Activated CD8-positive, alpha-beta memory T cell treated with anti-CD3 and anti-CD28 coated beads, Interleukin-2, amount 50 U/mL, for 1 hour (primary cell): ENCODE data around the gene BLACAT1.

Experiments
- DNase-seq: peaks from one replicate; pipeline ENCODE4 v3.0.0-alpha.2; 2020; ENCODE audit errors: extremely low read depth

The BLACAT1 gene

GRCh38 chr1:205455581-205456382 lies at the start of gene BLACAT1:
BLACAT1 (minus strand) TSS chr1:205456045.
- DNase-seq: no peak

GRCh38 chr1:205505076-205505729 lies 49.4 kb upstream of the BLACAT1 start:
- no peak for DNase-seq

- no peak for DNase-seq
Measured at GRCh38 chr1:205504311-205505075, 48.6 kb upstream of the BLACAT1 start, which contains the start of gene CDK18. CDK18 (plus strand) TSS chr1:205504669; CDS start chr1:205523168, 18,499 bp downstream.

DNA sequence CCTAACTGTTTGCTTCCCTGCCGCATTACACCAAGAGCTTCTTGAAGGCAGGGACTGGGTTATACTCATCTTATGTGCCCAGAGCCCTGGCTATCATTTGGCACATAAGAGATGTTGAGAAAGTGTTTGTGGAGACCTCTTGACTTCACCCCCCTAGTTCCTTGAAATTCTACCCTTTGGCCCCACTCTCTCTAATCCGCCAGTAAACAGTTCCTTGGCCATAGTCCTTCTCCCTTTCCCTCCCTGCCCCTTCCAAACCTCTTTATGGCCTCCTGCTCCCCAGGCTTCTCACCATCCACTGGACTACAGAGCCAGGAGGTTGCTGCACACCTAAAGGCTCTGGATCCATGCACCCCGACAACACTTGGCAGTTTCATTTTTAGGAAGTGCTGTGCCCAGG lies 47.1 kb upstream of the BLACAT1 start:
- DNase-seq: no peak

GRCh38 chr1:205502111-205502810 lies 46.4 kb upstream of the BLACAT1 start:
- no peak for DNase-seq

DNA sequence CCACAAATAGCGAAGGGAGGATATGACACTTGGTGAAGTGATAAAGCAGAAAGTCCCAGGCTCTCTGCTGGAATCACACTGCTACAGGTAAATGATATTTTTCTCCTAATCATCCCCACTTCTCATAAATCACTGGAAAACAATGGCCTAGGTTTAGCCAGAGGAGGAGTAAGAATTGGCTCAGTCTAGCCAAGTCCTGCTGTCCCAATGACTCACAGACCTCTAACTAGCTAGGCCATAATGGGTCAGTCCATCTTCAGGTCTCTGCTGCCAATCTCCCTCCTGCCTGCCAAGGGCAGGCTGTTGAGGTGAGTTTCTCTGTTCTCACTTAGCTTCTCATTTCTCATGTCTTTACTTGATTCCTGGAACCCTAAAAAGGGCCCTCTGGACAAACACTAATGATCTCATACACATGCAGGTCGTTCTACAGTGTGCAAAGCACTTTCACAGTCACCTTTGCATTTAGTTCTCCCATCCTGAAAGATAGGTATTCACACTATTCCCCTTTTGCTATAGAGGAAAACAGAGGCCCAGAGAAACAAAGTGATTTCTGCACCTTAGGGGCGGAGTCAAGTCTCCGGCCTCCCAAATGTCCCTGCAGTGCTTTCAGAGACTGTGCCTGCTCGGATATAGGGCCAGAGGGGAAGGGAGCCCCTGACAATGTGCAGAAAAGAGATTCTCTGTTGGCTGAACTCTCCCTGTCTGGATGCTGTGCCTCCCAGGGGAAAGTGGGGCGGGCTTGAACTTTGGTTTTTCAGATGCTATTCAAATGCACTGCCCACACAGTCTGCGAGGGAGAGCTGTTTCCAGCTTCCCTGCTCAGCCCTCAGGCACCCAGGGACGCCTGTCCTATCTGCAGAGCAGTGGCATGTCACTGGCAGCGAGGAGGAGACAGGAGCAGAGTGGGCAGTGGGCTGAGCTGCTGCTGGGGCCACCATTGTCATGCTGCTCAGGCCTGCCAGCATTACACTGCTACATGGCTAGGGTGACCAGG lies 44.7 kb upstream of the BLACAT1 start:
- no peak for DNase-seq

- no peak for DNase-seq
Measured at GRCh38 chr1:205499789-205500188, 43.9 kb upstream of the BLACAT1 start.

DNA sequence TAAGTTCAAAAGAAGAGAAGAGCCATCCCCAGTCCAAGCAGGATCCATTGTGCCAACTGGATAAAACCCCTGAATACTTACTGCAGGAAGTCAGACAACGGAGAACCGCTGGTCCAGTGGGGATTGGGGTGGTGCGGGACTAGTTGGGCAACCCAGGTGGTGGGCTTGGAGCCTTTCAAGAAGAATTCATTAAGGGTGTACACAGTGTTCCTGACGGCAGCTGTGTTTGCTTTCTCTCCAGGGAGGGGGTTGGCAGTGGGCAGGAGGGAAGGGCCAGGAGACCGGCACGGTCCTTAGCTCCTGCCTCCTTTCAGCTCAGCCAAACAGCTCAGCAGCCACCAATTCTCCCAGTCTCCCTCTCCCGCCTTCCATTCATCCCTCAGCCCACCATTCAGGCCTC lies 41.5 kb upstream of the BLACAT1 start:
- no peak for DNase-seq

GRCh38 chr1:205496661-205497060 lies 40.8 kb upstream of the BLACAT1 start:
- DNase-seq: no peak

- DNase-seq: no peak
Measured at GRCh38 chr1:205495237-205495823, 39.5 kb upstream of the BLACAT1 start.

DNA sequence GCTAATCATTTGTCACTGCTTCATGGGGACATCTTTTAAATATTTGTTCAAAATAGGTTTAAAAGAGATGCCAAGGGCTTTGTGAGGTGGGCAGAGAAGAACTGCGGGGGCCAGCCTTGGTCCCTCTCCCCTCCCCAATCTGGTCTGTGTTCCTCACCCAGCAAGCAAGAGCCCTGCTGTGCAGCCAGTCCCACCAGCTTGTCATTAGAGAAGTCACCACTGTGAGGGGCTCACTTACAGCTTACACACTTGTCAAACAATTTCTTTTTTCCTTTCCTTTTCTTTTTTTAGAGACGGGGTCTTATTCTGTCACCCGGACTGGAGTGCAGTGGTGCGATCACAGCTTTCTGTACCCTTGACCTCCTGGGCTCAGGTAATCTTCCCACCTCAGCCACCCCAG lies 38.3 kb upstream of the BLACAT1 start:
- DNase-seq: no peak

GRCh38 chr1:205493241-205494085 lies 37.6 kb upstream of the BLACAT1 start:
- DNase-seq: no peak

- no peak for DNase-seq
Measured at GRCh38 chr1:205492774-205493173, 36.9 kb upstream of the BLACAT1 start.

GRCh38 chr1:205492201-205492667 lies 36.4 kb upstream of the BLACAT1 start:
- DNase-seq: no peak

DNA sequence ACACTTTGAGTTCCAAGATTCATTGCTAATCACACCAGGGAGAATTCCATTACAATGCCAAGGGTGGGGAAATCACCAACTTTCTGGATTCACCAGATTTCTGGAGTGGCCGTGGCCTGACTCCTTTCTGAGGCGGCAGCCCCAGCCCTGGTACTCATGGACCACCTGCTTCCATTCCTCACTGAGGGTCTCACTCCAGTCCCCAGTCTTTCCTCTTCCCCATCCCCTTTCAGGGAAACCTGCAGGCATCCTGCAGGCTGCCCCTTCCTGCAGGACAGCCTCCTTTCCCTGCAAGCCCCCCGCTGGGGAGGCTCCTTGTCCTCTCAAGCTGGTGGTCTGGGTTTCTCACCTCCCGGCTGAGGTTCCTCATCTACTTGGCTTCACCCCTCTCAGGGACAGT lies 35.9 kb upstream of the BLACAT1 start:
- no peak for DNase-seq

- no peak for DNase-seq
Measured at GRCh38 chr1:205488074-205488723, 32.4 kb upstream of the BLACAT1 start.

GRCh38 chr1:205486258-205486657 lies 30.4 kb upstream of the BLACAT1 start:
- DNase-seq: no peak
